AG04450 (cell line): ENCODE measurements around the gene FAM210B. TPM values are rescaled to one million over a fixed set of nuclear protein-coding genes. Genes with fewer than 3 reads are reported as not detected.
A peak's percentile ranks its signal among the peaks of the same experiment; 100 is the strongest.

Experiments
- CTCF ChIA-PET: fragments of 300-600, 350-600 bp; formaldehyde crosslinking; extraction: SDS; loops from one replicate; lab custom pipeline; 2022; ENCODE audit warnings: antibody characterized with exemption, inconsistent platforms; lab: Charles Lee
- POLR2A ChIA-PET: fragments of 350-600 bp; formaldehyde crosslinking; extraction: SDS; loops from one replicate; lab custom pipeline; 2021; ENCODE audit warnings: antibody characterized with exemption, inconsistent platforms; lab: Yijun Ruan, JAX
- DNase-seq: peaks from one replicate; pipeline ENCODE4 v3.0.0-alpha.2; 2011; ENCODE audit warnings: low read depth, low spot score
- H3K27ac ChIP-seq: one replicate; pipeline ENCODE4 v1.5.1; 2012; ENCODE audit warnings: low read depth, low read length, control low read depth
- H3K27me3 ChIP-seq: one replicate; pipeline ENCODE4 v1.6.0; 2012; ENCODE audit warnings: low read length; ENCODE audit not compliant: control insufficient read depth, insufficient read depth
- H3K4me3 ChIP-seq: 2 replicates; pipeline ENCODE4 v1.5.1; 2011; ENCODE audit warnings: mild to moderate bottlenecking, low read depth, low read length, control low read depth
- H3K9me3 ChIP-seq: 2 replicates; pipeline ENCODE4 v1.5.1; 2012; ENCODE audit warnings: low read length; ENCODE audit not compliant: control insufficient read depth, insufficient read depth
- CTCF ChIP-seq: IDR thresholded peaks from 2 replicates; pipeline ENCODE4 v1.5.1; 2011; ENCODE audit warnings: low read depth, low read length, control low read depth, inconsistent platforms
- polyA plus RNA-seq: library from polyadenylated mRNA; depleted of rRNA; stranded (reverse); fragments of >200 nt; gene quantifications from 2 replicates; pipeline ENCODE4 v1.2.3, GENCODE V29; 2011

Gene FAM210B
- polyA plus RNA-seq, 1 experiment, result 81.0 TPM

- TF ChIP-seq CTCF, result no peak
- no peaks in the 10 kb centered on the region; the same call in 1 of the 2 replicates for H3K9me3 ChIP-seq
- DNase-seq, result no peak
- CTCF ChIA-PET, result no interaction called here
- POLR2A ChIA-PET, result no interaction called here
- no peaks in the 10 kb centered on the region for H3K27me3 ChIP-seq
- H3K4me3 ChIP-seq, result no peak overlapping the region
- H3K27ac ChIP-seq, result no peak overlapping the region
These were observed 4.1 kb downstream of the FAM210B start for GRCh38 chr20:56362833-56363413.

- H3K27me3 ChIP-seq, result no peaks in the 10 kb centered on the region
- no peak for DNase-seq
- H3K4me3 ChIP-seq, result no peak overlapping the region
- no peaks in the 10 kb centered on the region; the same call in 1 of the 2 replicates for H3K9me3 ChIP-seq
- no peak overlapping the region for H3K27ac ChIP-seq
- POLR2A ChIA-PET, result no interaction called here
- no peak for TF ChIP-seq CTCF
- CTCF ChIA-PET, result no interaction called here
These were observed 4.7 kb downstream of the FAM210B start for GRCh38 chr20:56363491-56363890.

GRCh38 chr20:56368351-56369134, 9.8 kb downstream of the FAM210B start:
- Histone ChIP-seq H3K4me3 (no peak overlapping the region), H3K9me3 (no peaks in the 10 kb centered on the region), H3K27me3 (no peaks in the 10 kb centered on the region), H3K27ac (no peak overlapping the region)
- no peak for DNase-seq
- no peak for TF ChIP-seq CTCF
- POLR2A ChIA-PET, result no interaction called here
- CTCF ChIA-PET, result interaction anchor here (0.9 kb wide), 1 partner anchor 25 kb away, joined by 4 read pairs; no protein-coding TSS in a partner anchor

GRCh38 chr20:56369179-56369578, 10.4 kb downstream of the FAM210B start:
- Histone ChIP-seq H3K9me3 (no peaks in the 10 kb centered on the region), H3K27ac (peak overlapping the region; percentile 21), H3K27me3 (no peaks in the 10 kb centered on the region), H3K4me3 (no peak overlapping the region)
- POLR2A ChIA-PET, result no interaction called here
- DNase-seq, result no peak
- CTCF ChIA-PET, result interaction anchor here (0.9 kb wide), 1 partner anchor 26 kb away, joined by 4 read pairs; no protein-coding TSS in a partner anchor
- TF ChIP-seq CTCF, result no peak

GRCh38 chr20:56371977-56372376, 13.2 kb downstream of the FAM210B start:
- Histone ChIP-seq H3K4me3 (no peak overlapping the region), H3K27ac (no peak overlapping the region), H3K9me3 (no peaks in the 10 kb centered on the region), H3K27me3 (no peaks in the 10 kb centered on the region)
- ChIA-PET CTCF (interaction anchor here (0.9 kb wide), 1 partner anchor 1011 kb away, joined by 3 read pairs; no protein-coding TSS in a partner anchor), POLR2A (no interaction called here)
- TF ChIP-seq CTCF, result no peak
- DNase-seq, result no peak
